OCI-LY7 (cell line): ENCODE data around the gene CASP2. TPM values are rescaled to one million over a fixed set of nuclear protein-coding genes. Genes with fewer than 3 reads are reported as not detected.

ENCODE experiments used
- BruUV-seq: library from RNA; stranded (reverse); fragments of 400-500 nt; replicated peaks from 2 replicates; lab custom pipeline; 2021; lab: Mats Ljungman, UMichigan
- CTCF ChIA-PET: fragments of 300-600 bp; sonication (Branson Sonifier 250); formaldehyde crosslinking; loops from one replicate; lab custom pipeline; 2022; ENCODE audit warnings: antibody characterized with exemption; ENCODE audit not compliant: unreplicated experiment; lab: Charles Lee
- POLR2A ChIA-PET: fragments of 300-600 bp; sonication (Branson Sonifier 250); formaldehyde crosslinking; loops from one replicate; lab custom pipeline; 2022; ENCODE audit warnings: antibody characterized with exemption; lab: Charles Lee
- DNase-seq: peaks from one replicate; pipeline ENCODE4 v3.0.0-alpha.2; 2015; ENCODE audit warnings: low spot score
- H2AFZ ChIP-seq: fragments of 200-600 bp; sonication (generic), shearing (Covaris generic); 2 replicates; pipeline ENCODE4 v1.6.1; 2014; ENCODE audit warnings: mild to moderate bottlenecking, antibody characterized with exemption, low read length, moderate library complexity
- H3K27ac ChIP-seq: fragments of 200-600 bp; sonication (generic); 2 replicates; pipeline ENCODE4 v1.5.1; 2014; ENCODE audit warnings: mixed run types, low read depth, mild to moderate bottlenecking, moderate library complexity, low read length, inconsistent platforms; ENCODE audit not compliant: poor library complexity, severe bottlenecking
- H3K36me3 ChIP-seq: fragments of 200-600 bp; sonication (generic); 2 replicates; pipeline ENCODE4 v1.6.1; 2014; ENCODE audit warnings: mild to moderate bottlenecking, antibody characterized with exemption, low read length, moderate library complexity, mixed read lengths; ENCODE audit not compliant: insufficient read depth
- H3K4me1 ChIP-seq: fragments of 200-600 bp; sonication (generic); 2 replicates; pipeline ENCODE4 v1.5.1; 2014; ENCODE audit warnings: mild to moderate bottlenecking, low read length; ENCODE audit not compliant: insufficient read depth, poor library complexity, severe bottlenecking
- H3K4me2 ChIP-seq: fragments of 200-600 bp; sonication (generic); 2 replicates; pipeline ENCODE4 v1.6.1; 2014; ENCODE audit warnings: mild to moderate bottlenecking, low read length
- H3K4me3 ChIP-seq: fragments of 200-600 bp; sonication (generic); 2 replicates; pipeline ENCODE4 v1.5.1; 2014; ENCODE audit warnings: mild to moderate bottlenecking, low read depth, low read length; ENCODE audit not compliant: poor library complexity, severe bottlenecking
- H3K79me2 ChIP-seq: fragments of 200-600 bp; sonication (generic); 2 replicates; pipeline ENCODE4 v1.6.1; 2016; ENCODE audit warnings: low read depth, mild to moderate bottlenecking, low read length, moderate library complexity, mixed read lengths; ENCODE audit not compliant: insufficient read depth
- H3K9me2 ChIP-seq: fragments of 200-600 bp; sonication (generic); 2 replicates; pipeline ENCODE4 v1.6.1; 2016; ENCODE audit warnings: mild to moderate bottlenecking, low read length, mixed read lengths; ENCODE audit not compliant: insufficient read depth
- H3K9me3 ChIP-seq: fragments of 200-600 bp; sonication (generic); 2 replicates; pipeline ENCODE4 v1.6.1; 2014; ENCODE audit warnings: mild to moderate bottlenecking, mixed run types, low read length, mixed read lengths
- H4K20me1 ChIP-seq: fragments of 200-600 bp; sonication (generic); 2 replicates; pipeline ENCODE4 v1.6.1; 2014; ENCODE audit warnings: mild to moderate bottlenecking, antibody characterized with exemption, low read length, moderate library complexity, mixed read lengths; ENCODE audit not compliant: insufficient read depth
- CTCF ChIP-seq: fragments of 200-600 bp; sonication (generic); conservative IDR thresholded peaks from 2 replicates; pipeline ENCODE4 v1.5.1; 2014; ENCODE audit warnings: mild to moderate bottlenecking, antibody characterized with exemption, low read length, moderate library complexity, mixed read lengths
- EZH2phosphoT487 ChIP-seq: fragments of 200-600 bp; sonication (generic); IDR thresholded peaks from 2 replicates; pipeline ENCODE4 v1.6.1; 2018; ENCODE audit warnings: low read depth, borderline replicate concordance, mild to moderate bottlenecking, mixed run types, antibody characterized with exemption, low read length, moderate library complexity, mixed read lengths
- intact Hi-C: fragments of 100-400 bp; cut with micrococcal nuclease; formaldehyde crosslinking; loops from one replicate; pipeline ENCODE4 v1.10.0; 2022; ENCODE audit not compliant: unreplicated experiment
- total RNA-seq, 2 experiments: library from RNA; depleted of rRNA in 1 of 2; stranded (reverse); fragments of >200 nt in 1 of 2; shearing (Covaris generic) in 1 of 2; gene quantifications; 2 replicates each; pipeline ENCODE4 v1.2.3, GENCODE V29; 2014 to 2022

Gene CASP2
- total RNA-seq, 2 experiments from 2014 or later = 27.2 to 61.6 TPM

GRCh38 chr7:143285470-143285778, 2.7 kb upstream of the CASP2 start:
- no peak for TF ChIP-seq EZH2phosphoT487
- TF ChIP-seq CTCF = no peak
- Histone ChIP-seq H3K4me2 (no peak overlapping the region), H3K4me3 (no peak overlapping the region), H3K79me2 (peaks cover 21% of the 10 kb centered on the region), H2AFZ (no peak overlapping the region), H3K9me2 (no peaks in the 10 kb centered on the region), H4K20me1 (peaks cover 3% of the 10 kb centered on the region; the same call in 1 of the 2 replicates), H3K36me3 (peaks cover 19% of the 10 kb centered on the region), H3K9me3 (0 out of 2 replicates have a peak, but pooled peaks cover 5% of the 10 kb centered on the region), H3K4me1 (peaks cover 34% of the 10 kb centered on the region), H3K27ac (no peak overlapping the region)
- intact Hi-C loops = loop anchor here (5.0 kb wide), 2 partner anchors 478 to 1548 kb away; partner anchors contain the start of gene SSBP1
- POLR2A ChIA-PET = interaction anchor here (0.5 kb wide), 1 partner anchor 8 kb away, joined by 3 read pairs; no protein-coding TSS in a partner anchor
- DNase-seq = no peak
- CTCF ChIA-PET = no interaction called here
- BruUV-seq = no TSS peak

- DNase-seq = no peak
- Histone ChIP-seq H3K9me2 (no peaks in the 10 kb centered on the region), H3K4me1 (peaks cover 39% of the 10 kb centered on the region), H4K20me1 (peaks cover 6% of the 10 kb centered on the region; the same call in 1 of the 2 replicates), H3K9me3 (0 out of 2 replicates have a peak, but pooled peaks cover 5% of the 10 kb centered on the region), H3K79me2 (peaks cover 27% of the 10 kb centered on the region), H2AFZ (no peak overlapping the region), H3K27ac (no peak overlapping the region), H3K4me2 (no peak overlapping the region), H3K4me3 (no peak overlapping the region), H3K36me3 (peaks cover 25% of the 10 kb centered on the region)
- intact Hi-C loops = loop anchor here (5.0 kb wide), 2 partner anchors 479 to 1549 kb away; partner anchors contain the start of gene SSBP1
- ChIA-PET POLR2A (no interaction called here), CTCF (no interaction called here)
- no TSS peak for BruUV-seq
- TF ChIP-seq CTCF (no peak), EZH2phosphoT487 (no peak)
These were observed 2.2 kb upstream of the CASP2 start for GRCh38 chr7:143285806-143286521.

- TF ChIP-seq EZH2phosphoT487 = no peak
- TF ChIP-seq CTCF = no peak
- no peak for DNase-seq
- H3K4me1 ChIP-seq = peaks cover 39% of the 10 kb centered on the region
- CTCF ChIA-PET = no interaction called here
- H2AFZ ChIP-seq = no peak overlapping the region
- peaks cover 32% of the 10 kb centered on the region for H3K79me2 ChIP-seq
- peaks cover 30% of the 10 kb centered on the region for H3K36me3 ChIP-seq
- 0 out of 2 replicates have a peak, but pooled peaks cover 5% of the 10 kb centered on the region for H3K9me3 ChIP-seq
- no peaks in the 10 kb centered on the region for H3K9me2 ChIP-seq
- H3K27ac ChIP-seq = no peak overlapping the region
- no peak overlapping the region for H3K4me3 ChIP-seq
- POLR2A ChIA-PET = no interaction called here
- intact Hi-C loops = loop anchor here (5.0 kb wide), 2 partner anchors 479 to 1549 kb away; partner anchors contain the start of gene SSBP1
- peaks cover 6% of the 10 kb centered on the region; the same call in 1 of the 2 replicates for H4K20me1 ChIP-seq
- no TSS peak for BruUV-seq
- no peak overlapping the region for H3K4me2 ChIP-seq
These were observed 1.6 kb upstream of the CASP2 start for GRCh38 chr7:143286522-143286890.
